ENCODE results near the gene SLC35E3. TPM values are rescaled to one million over a fixed set of nuclear protein-coding genes. Genes with fewer than 3 reads are reported as not detected.

SLC35E3 gene
- total and polyA plus RNA-seq, 3 experiments from 2014 or later, result 4.0 to 13.4 (median 5.1) TPM

- H3K27ac ChIP-seq (ENCODE audit: low read depth, low read length), result no peak overlapping the region
- Mint-ChIP-seq H3K4me3 (no peak overlapping the region), H3K9me3 (no peaks in the 10 kb centered on the region), H3K27ac (no peak overlapping the region), H3K4me1 (no peaks in the 10 kb centered on the region), H3K36me3 (peaks cover 0 to 8% (median 0%) of the 10 kb centered on the region in 3 donors), H3K27me3 (no peaks in the 10 kb centered on the region)
- DNase-seq, result no peak
- no peaks in the 10 kb centered on the region for H3K36me3 ChIP-seq (ENCODE audit: insufficient read depth, low read length)
- POLR2A ChIA-PET, result no interaction called here
- no peaks in the 10 kb centered on the region for H3K4me1 ChIP-seq (ENCODE audit: insufficient read depth, low read length)
- no peaks in the 10 kb centered on the region for H3K9me3 ChIP-seq (ENCODE audit: low read length)
- no peaks in the 10 kb centered on the region for H3K27me3 ChIP-seq (ENCODE audit: insufficient read depth, low read length, poor library complexity, severe bottlenecking)
- CTCF ChIA-PET, result interaction anchor here (0.6 kb wide), 1 partner anchor 10 kb away, joined by 3 read pairs; no protein-coding TSS in a partner anchor
- no peak overlapping the region for H3K4me3 ChIP-seq (ENCODE audit: low read length)
These were observed 39.4 kb downstream of the SLC35E3 start for GRCh38 chr12:68785358-68785757.

GRCh38 chr12:68785823-68786222 is 39.8 kb downstream of the SLC35E3 start:
- no peak overlapping the region for H3K27ac ChIP-seq (ENCODE audit: low read depth, low read length)
- H3K27ac Mint-ChIP-seq, result peak overlapping the region in 1 of 8 donors; percentile 38
- DNase-seq, result no peak
- no peak overlapping the region for H3K4me3 Mint-ChIP-seq
- CTCF ChIA-PET, result interaction anchor here (0.6 kb wide), 1 partner anchor 10 kb away, joined by 3 read pairs; no protein-coding TSS in a partner anchor
- H3K36me3 Mint-ChIP-seq, result peaks cover 0 to 8% (median 0%) of the 10 kb centered on the region in 3 donors
- H3K4me1 Mint-ChIP-seq, result no peaks in the 10 kb centered on the region
- no peaks in the 10 kb centered on the region for H3K27me3 ChIP-seq (ENCODE audit: insufficient read depth, low read length, poor library complexity, severe bottlenecking)
- no peaks in the 10 kb centered on the region for H3K27me3 Mint-ChIP-seq
- no peaks in the 10 kb centered on the region for H3K4me1 ChIP-seq (ENCODE audit: insufficient read depth, low read length)
- no peak overlapping the region for H3K4me3 ChIP-seq (ENCODE audit: low read length)
- POLR2A ChIA-PET, result no interaction called here
- H3K9me3 Mint-ChIP-seq, result no peaks in the 10 kb centered on the region
- no peaks in the 10 kb centered on the region for H3K36me3 ChIP-seq (ENCODE audit: insufficient read depth, low read length)
- H3K9me3 ChIP-seq (ENCODE audit: low read length), result no peaks in the 10 kb centered on the region

- Histone ChIP-seq H3K36me3 (ENCODE audit: insufficient read depth, low read length) (no peaks in the 10 kb centered on the region), H3K4me1 (ENCODE audit: insufficient read depth, low read length) (no peaks in the 10 kb centered on the region), H3K27me3 (ENCODE audit: insufficient read depth, low read length, poor library complexity, severe bottlenecking) (no peaks in the 10 kb centered on the region), H3K27ac (ENCODE audit: low read depth, low read length) (no peak overlapping the region), H3K9me3 (ENCODE audit: low read length) (no peaks in the 10 kb centered on the region), H3K4me3 (ENCODE audit: low read length) (no peak overlapping the region)
- ChIA-PET CTCF (no interaction called here), POLR2A (no interaction called here)
- Mint-ChIP-seq H3K4me3 (no peak overlapping the region), H3K4me1 (no peaks in the 10 kb centered on the region), H3K27me3 (no peaks in the 10 kb centered on the region), H3K27ac (no peak overlapping the region), H3K36me3 (peaks cover 0 to 8% (median 0%) of the 10 kb centered on the region in 3 donors), H3K9me3 (no peaks in the 10 kb centered on the region)
- no peak for DNase-seq
These were observed 41.0 kb downstream of the SLC35E3 start for GRCh38 chr12:68786929-68787328.

- CTCF ChIA-PET, result no interaction called here
- Mint-ChIP-seq H3K4me3 (no peak overlapping the region), H3K9me3 (no peaks in the 10 kb centered on the region), H3K27ac (no peak overlapping the region), H3K36me3 (peaks cover 0 to 4% (median 0%) of the 10 kb centered on the region in 3 donors), H3K27me3 (no peaks in the 10 kb centered on the region), H3K4me1 (no peaks in the 10 kb centered on the region)
- H3K9me3 ChIP-seq (ENCODE audit: low read length), result no peaks in the 10 kb centered on the region
- H3K4me1 ChIP-seq (ENCODE audit: insufficient read depth, low read length), result no peaks in the 10 kb centered on the region
- DNase-seq, result no peak
- no peaks in the 10 kb centered on the region for H3K27me3 ChIP-seq (ENCODE audit: insufficient read depth, low read length, poor library complexity, severe bottlenecking)
- no peak overlapping the region for H3K27ac ChIP-seq (ENCODE audit: low read depth, low read length)
- H3K4me3 ChIP-seq (ENCODE audit: low read length), result no peak overlapping the region
- POLR2A ChIA-PET, result no interaction called here
- no peaks in the 10 kb centered on the region for H3K36me3 ChIP-seq (ENCODE audit: insufficient read depth, low read length)
These were observed 42.7 kb downstream of the SLC35E3 start for GRCh38 chr12:68788554-68789143.

GRCh38 chr12:68789144-68789878 is 43.3 kb downstream of the SLC35E3 start:
- CTCF ChIA-PET, result no interaction called here

GRCh38 chr12:68790081-68790951 is 44.3 kb downstream of the SLC35E3 start:
- H3K27me3 Mint-ChIP-seq, result no peaks in the 10 kb centered on the region
- no peak overlapping the region for H3K4me3 ChIP-seq (ENCODE audit: low read length)
- H3K4me1 Mint-ChIP-seq, result no peaks in the 10 kb centered on the region
- DNase-seq, result no peak
- no peaks in the 10 kb centered on the region for H3K27me3 ChIP-seq (ENCODE audit: insufficient read depth, low read length, poor library complexity, severe bottlenecking)
- H3K27ac ChIP-seq (ENCODE audit: low read depth, low read length), result no peak overlapping the region
- POLR2A ChIA-PET, result no interaction called here
- no peak overlapping the region for H3K4me3 Mint-ChIP-seq
- no peaks in the 10 kb centered on the region for H3K9me3 ChIP-seq (ENCODE audit: low read length)
- H3K27ac Mint-ChIP-seq, result no peak overlapping the region
- CTCF ChIA-PET, result interaction anchor here (1.6 kb wide), 1 partner anchor 17 kb away, joined by 3 read pairs; the partner anchor contains the start of gene MDM2
- no peaks in the 10 kb centered on the region for H3K36me3 Mint-ChIP-seq
- no peaks in the 10 kb centered on the region for H3K4me1 ChIP-seq (ENCODE audit: insufficient read depth, low read length)
- H3K36me3 ChIP-seq (ENCODE audit: insufficient read depth, low read length), result no peaks in the 10 kb centered on the region
- no peaks in the 10 kb centered on the region for H3K9me3 Mint-ChIP-seq

More at GRCh38 chr12:68789144-68789878, 43.3 kb downstream of the SLC35E3 start:
- no peaks in the 10 kb centered on the region for H3K27me3 Mint-ChIP-seq
- H3K9me3 Mint-ChIP-seq, result no peaks in the 10 kb centered on the region
- H3K36me3 Mint-ChIP-seq, result no peaks in the 10 kb centered on the region
- no peaks in the 10 kb centered on the region for H3K27me3 ChIP-seq (ENCODE audit: insufficient read depth, low read length, poor library complexity, severe bottlenecking)
- H3K4me3 Mint-ChIP-seq, result no peak overlapping the region
- H3K9me3 ChIP-seq (ENCODE audit: low read length), result no peaks in the 10 kb centered on the region
- no peak overlapping the region for H3K27ac ChIP-seq (ENCODE audit: low read depth, low read length)
- POLR2A ChIA-PET, result no interaction called here
- H3K27ac Mint-ChIP-seq, result peak overlapping the region in 1 of 8 donors; percentile 33
- H3K4me1 Mint-ChIP-seq, result no peaks in the 10 kb centered on the region
- no peaks in the 10 kb centered on the region for H3K4me1 ChIP-seq (ENCODE audit: insufficient read depth, low read length)
- DNase-seq, result no peak
- H3K36me3 ChIP-seq (ENCODE audit: insufficient read depth, low read length), result no peaks in the 10 kb centered on the region
- no peak overlapping the region for H3K4me3 ChIP-seq (ENCODE audit: low read length)

- POLR2A ChIA-PET, result no interaction called here
These were observed 44.9 kb downstream of the SLC35E3 start for GRCh38 chr12:68790952-68791234.

More at GRCh38 chr12:68790952-68791234, 44.9 kb downstream of the SLC35E3 start:
- Histone ChIP-seq H3K4me1 (ENCODE audit: insufficient read depth, low read length) (no peaks in the 10 kb centered on the region), H3K9me3 (ENCODE audit: low read length) (no peaks in the 10 kb centered on the region), H3K27ac (ENCODE audit: low read depth, low read length) (no peak overlapping the region), H3K4me3 (ENCODE audit: low read length) (no peak overlapping the region), H3K36me3 (ENCODE audit: insufficient read depth, low read length) (no peaks in the 10 kb centered on the region), H3K27me3 (ENCODE audit: insufficient read depth, low read length, poor library complexity, severe bottlenecking) (no peaks in the 10 kb centered on the region)
- CTCF ChIA-PET, result interaction anchor here (1.6 kb wide), 1 partner anchor 17 kb away, joined by 3 read pairs; the partner anchor contains the start of gene MDM2
- H3K9me3 Mint-ChIP-seq, result no peaks in the 10 kb centered on the region
- H3K4me1 Mint-ChIP-seq, result no peaks in the 10 kb centered on the region
- H3K27ac Mint-ChIP-seq, result no peak overlapping the region
- no peak for DNase-seq
- H3K4me3 Mint-ChIP-seq, result no peak overlapping the region
- H3K36me3 Mint-ChIP-seq, result no peaks in the 10 kb centered on the region
- no peaks in the 10 kb centered on the region for H3K27me3 Mint-ChIP-seq
